B cell (primary cell): ENCODE measurements around the gene PARD3B.

ENCODE experiments used
- CTCF ChIP-seq: fragments of 200-600 bp; IDR thresholded peaks from one replicate; pipeline ENCODE4 v1.8.0; 2022; ENCODE audit warnings: antibody characterized with exemption, mild to moderate bottlenecking
- EZH2 ChIP-seq: IDR thresholded peaks from 2 replicates; pipeline ENCODE4 v1.6.1; 2012; ENCODE audit warnings: borderline replicate concordance, low read depth, mild to moderate bottlenecking, moderate library complexity, low read length; ENCODE audit not compliant: insufficient read depth, poor library complexity, severe bottlenecking

- TF ChIP-seq CTCF (no peak), EZH2 (no peak)
These were observed 654.0 kb downstream of the PARD3B start for GRCh38 chr2:205199165-205199850.
